Neuron (in vitro differentiated cells): ENCODE data around the gene STK11.

Experiments used
- H2AFZ ChIP-seq: one replicate; pipeline ENCODE4 v1.6.1; 2013; ENCODE audit warnings: low read depth, mild to moderate bottlenecking, inconsistent platforms, low read length, moderate library complexity
- H3K27me3 ChIP-seq: one replicate; pipeline ENCODE4 v1.6.1; 2013; ENCODE audit warnings: low read length; ENCODE audit not compliant: insufficient read depth
- H3K36me3 ChIP-seq: one replicate; pipeline ENCODE4 v1.6.1; 2013; ENCODE audit warnings: low read length; ENCODE audit not compliant: insufficient read depth
- H3K4me1 ChIP-seq: one replicate; pipeline ENCODE4 v1.6.1; 2013; ENCODE audit warnings: low read length; ENCODE audit not compliant: insufficient read depth
- H3K4me3 ChIP-seq: 2 replicates; pipeline ENCODE4 v1.5.1; 2013; ENCODE audit warnings: mild to moderate bottlenecking, low read length, moderate library complexity
- H3K9me3 ChIP-seq: one replicate; pipeline ENCODE4 v1.6.1; 2013; ENCODE audit warnings: low read length

The STK11 gene

DNA sequence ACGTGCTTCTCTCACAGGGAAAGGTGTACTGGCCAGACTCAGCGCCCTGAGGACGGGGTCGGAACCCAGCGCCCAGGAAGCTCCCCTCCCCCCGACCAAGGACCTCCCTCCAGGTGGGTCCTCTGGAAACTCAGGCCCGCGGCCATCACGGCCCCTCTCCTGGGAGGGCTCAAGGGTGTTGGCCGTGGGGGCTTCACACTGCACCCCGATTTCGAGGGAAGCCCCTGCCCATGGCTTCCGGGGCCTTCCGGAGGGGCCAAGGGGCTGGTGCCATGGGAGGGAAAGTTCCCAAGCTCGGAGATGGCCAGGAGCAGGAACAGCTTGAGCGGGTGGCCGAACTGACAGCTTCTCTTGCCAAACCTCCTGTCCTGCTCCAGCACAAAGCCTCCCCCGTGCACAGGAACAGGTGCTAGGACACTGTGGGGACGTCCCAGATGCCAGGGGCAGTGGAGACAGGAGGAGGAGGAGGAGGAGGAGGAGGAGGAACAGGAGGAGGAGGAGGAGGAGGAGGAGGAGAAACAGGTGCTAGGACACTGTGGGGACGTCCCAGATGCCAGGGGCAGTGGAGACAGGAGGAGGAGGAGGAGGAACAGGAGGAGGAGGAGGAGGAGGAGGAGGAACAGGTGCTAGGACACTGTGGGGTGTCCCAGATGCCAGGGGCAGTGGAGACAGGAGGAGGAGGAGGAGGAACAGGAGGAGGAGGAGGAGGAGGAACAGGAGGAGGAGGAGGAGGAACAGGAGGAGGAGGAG is 41.5 kb upstream of the STK11 start:
- H3K9me3 ChIP-seq = peaks cover 19% of the 10 kb centered on the region
- no peak overlapping the region for H2AFZ ChIP-seq
- H3K4me3 ChIP-seq = no peak overlapping the region
- peaks cover 3% of the 10 kb centered on the region for H3K36me3 ChIP-seq
- no peaks in the 10 kb centered on the region for H3K27me3 ChIP-seq
- H3K4me1 ChIP-seq = no peaks in the 10 kb centered on the region

DNA sequence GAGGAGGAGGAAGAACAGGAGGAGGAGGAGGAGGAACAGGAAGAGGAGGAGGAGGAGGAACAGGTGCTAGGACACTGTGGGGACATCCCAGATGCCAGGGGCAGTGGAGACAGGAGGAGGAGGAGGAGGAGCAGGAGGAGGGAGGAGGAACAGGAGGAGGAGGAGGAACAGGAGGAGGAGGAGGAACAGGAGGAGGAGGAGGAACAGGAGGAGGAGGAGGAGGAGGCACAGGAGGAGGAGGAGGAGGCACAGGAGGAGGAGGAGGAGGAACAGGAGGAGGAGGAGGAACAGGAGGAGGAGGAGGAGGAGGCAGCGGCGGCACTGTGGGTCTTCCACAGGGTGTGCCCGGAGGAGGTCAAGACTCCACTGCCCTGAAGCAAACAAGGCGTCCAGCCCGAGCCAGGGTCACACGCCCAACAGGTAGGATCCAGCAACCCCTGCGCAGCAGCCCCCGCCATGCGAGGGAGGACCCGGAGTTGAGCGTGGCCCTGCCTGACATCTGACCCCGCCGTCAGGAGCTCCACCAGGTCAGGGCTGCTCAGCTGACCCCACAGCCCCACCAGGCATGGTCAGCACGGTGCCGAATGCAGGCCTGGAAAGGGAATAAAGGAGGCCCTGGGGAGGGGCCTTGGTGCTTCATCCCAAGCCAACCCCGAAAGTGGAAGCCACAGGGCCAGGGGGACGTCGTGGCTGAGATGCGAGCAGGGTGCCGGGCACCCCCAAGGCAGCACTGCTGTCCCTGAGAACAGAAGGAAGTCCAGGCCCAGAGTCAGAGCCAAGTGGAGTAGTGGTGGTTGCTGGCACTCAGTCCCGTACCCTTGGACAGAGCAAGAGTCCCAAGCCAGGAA is 40.7 kb upstream of the STK11 start:
- H3K36me3 ChIP-seq = peaks cover 3% of the 10 kb centered on the region
- H3K27me3 ChIP-seq = no peaks in the 10 kb centered on the region

DNA sequence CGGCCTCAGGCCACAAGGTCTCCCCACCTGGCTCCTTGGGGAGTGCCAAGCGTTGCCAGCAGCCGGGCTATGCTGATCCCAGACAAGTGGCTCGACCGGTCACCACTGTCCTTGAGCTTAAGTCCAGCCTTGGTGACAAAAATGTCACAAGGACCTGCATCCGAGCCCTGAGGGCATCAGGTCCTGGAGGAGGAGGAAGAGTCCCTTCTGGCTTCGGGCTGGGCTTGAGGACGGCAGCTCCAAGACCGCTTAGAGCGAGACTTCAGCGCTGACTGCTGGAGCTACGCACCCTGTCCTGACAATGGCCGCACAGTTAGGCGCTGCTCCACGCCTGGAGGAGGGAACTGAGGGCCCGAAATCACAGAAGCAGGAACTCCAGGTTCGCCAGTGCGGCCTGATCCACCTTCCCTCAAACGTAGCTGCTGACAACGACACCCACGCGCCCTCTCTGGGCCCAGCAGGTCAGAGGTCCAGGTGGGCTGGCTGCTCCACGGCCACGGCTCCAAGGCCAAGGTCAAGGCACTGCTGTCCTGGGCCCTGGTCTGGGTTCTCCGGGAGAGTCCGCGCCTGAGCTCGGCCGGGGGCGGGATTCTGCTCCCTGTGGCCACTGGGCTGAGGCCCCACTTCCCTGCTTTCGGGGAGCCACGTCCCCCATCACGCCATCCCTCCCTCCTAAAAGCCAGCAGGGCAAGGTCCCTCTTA is 38.6 kb upstream of the STK11 start:
- H3K4me1 ChIP-seq = peaks cover 5% of the 10 kb centered on the region
- peaks cover 28% of the 10 kb centered on the region for H3K9me3 ChIP-seq
- no peak overlapping the region for H3K4me3 ChIP-seq
- no peak overlapping the region for H2AFZ ChIP-seq
- H3K36me3 ChIP-seq = peaks cover 3% of the 10 kb centered on the region
- no peaks in the 10 kb centered on the region for H3K27me3 ChIP-seq

More for the DNA sequence above, 40.7 kb upstream of the STK11 start:
- H3K4me1 ChIP-seq = no peaks in the 10 kb centered on the region
- H3K9me3 ChIP-seq = peaks cover 22% of the 10 kb centered on the region
- no peak overlapping the region for H3K4me3 ChIP-seq
- H2AFZ ChIP-seq = no peak overlapping the region

DNA sequence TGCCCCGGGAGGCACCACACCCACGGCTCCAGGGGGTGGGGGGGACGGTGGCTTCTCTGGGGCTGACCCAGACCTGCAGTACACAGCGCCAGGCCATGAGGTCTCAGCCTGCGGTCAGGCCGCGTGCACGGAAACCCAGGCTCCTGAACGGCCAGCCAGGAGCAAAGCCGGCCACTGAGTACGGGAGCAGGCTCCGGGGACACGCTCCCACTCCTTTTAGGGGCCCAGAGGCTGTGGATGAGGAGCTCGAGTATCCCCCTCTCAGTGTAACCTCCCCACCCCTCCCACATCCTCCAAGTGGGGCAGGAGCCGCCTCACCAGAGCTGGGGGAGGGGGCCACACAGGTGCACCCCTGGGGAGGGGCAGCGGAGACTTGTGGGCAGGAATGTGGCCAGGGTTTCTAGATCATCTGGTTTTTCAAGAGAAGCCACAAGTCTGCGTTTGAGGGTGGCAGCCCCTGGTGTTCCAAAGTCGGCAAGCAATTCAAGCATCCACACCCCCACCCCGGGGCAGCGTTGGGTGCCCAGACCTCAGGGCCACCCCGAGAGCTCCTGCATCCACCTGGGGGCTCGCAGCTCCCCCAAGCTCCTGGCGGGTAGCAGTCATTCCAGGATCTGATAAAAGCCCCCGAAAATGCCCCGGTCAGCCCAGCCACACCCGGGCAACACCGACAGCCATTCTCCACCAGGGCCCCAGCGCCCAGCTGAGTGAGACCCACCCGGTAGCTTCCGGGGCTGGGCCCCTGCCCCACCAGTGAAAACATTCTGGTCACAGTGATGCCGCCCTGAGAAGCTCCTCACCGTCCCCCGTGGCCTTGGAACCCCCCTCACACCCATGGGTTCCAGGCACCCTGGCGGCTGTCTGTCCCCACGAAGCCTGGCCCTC is 37.6 kb upstream of the STK11 start:
- peaks cover 28% of the 10 kb centered on the region for H3K9me3 ChIP-seq
- no peaks in the 10 kb centered on the region for H3K27me3 ChIP-seq
- no peak overlapping the region for H3K4me3 ChIP-seq
- H3K4me1 ChIP-seq = peaks cover 14% of the 10 kb centered on the region
- H2AFZ ChIP-seq = no peak overlapping the region
- H3K36me3 ChIP-seq = peaks cover 3% of the 10 kb centered on the region

DNA sequence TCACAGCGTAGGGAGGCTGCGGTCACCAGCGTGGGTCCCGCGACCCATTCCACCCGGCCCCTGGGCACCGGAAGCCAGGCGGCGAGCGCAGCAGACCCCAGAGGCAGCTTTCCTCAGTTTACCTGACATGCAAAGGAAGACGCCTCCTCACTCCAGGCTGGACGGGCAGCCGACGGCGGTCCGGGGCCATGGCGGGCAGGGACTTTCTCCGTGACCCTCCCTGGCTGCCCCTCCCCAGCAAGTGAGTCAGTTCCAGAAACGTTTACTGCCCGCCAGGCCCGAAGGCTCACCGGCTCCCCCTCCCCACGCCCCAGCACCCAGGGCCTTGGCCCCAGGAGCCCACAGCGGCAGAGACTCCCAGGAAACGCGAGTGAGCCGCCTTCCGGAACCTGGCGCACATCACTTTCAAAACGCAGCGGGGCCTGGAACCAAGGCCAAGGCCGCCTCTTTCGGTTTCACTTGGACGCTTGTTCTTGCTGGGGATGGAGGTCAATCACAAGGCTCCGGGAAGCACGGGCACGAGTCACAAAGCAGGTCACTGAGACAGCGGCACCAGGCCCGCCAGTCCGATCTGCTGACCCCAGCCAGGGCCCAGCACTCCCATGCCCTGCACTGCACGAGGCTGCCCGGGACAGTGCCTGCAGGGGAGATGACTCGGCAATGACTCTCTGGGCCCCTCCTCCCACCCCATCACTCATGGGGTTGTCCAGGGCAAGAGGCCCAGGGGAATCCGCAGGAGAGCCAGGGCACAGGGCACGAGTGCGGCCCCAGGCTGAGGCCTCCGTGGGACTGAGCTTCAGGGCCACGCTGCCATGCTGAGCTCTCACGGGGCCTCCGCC is 36.8 kb upstream of the STK11 start:
- Histone ChIP-seq H3K9me3 (peaks cover 28% of the 10 kb centered on the region), H3K4me3 (no peak overlapping the region), H3K36me3 (peaks cover 3% of the 10 kb centered on the region), H3K4me1 (peaks cover 18% of the 10 kb centered on the region), H3K27me3 (no peaks in the 10 kb centered on the region), H2AFZ (no peak overlapping the region)

DNA sequence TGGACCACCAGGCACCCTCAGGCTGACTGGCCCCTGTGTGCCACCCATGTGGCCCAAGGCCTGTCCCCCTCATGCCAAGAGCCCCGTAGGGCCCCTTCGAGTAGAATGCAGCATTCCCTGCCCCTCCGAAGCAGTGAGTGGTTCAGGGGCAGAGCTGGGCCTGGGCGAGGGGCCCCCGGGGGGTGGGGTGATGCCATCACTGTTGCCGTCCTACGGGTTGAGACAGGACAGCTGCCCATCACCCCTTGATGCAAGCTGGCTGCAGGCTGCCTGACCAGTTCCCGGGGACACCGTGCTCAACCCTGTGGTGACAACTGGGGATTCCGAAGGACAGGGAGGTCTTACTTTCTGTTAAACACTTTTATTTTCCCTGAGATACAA is 36.2 kb upstream of the STK11 start:
- Histone ChIP-seq H3K4me1 (peaks cover 18% of the 10 kb centered on the region), H3K27me3 (no peaks in the 10 kb centered on the region), H3K9me3 (peaks cover 28% of the 10 kb centered on the region), H3K4me3 (no peak overlapping the region), H3K36me3 (peaks cover 3% of the 10 kb centered on the region), H2AFZ (no peak overlapping the region)

DNA sequence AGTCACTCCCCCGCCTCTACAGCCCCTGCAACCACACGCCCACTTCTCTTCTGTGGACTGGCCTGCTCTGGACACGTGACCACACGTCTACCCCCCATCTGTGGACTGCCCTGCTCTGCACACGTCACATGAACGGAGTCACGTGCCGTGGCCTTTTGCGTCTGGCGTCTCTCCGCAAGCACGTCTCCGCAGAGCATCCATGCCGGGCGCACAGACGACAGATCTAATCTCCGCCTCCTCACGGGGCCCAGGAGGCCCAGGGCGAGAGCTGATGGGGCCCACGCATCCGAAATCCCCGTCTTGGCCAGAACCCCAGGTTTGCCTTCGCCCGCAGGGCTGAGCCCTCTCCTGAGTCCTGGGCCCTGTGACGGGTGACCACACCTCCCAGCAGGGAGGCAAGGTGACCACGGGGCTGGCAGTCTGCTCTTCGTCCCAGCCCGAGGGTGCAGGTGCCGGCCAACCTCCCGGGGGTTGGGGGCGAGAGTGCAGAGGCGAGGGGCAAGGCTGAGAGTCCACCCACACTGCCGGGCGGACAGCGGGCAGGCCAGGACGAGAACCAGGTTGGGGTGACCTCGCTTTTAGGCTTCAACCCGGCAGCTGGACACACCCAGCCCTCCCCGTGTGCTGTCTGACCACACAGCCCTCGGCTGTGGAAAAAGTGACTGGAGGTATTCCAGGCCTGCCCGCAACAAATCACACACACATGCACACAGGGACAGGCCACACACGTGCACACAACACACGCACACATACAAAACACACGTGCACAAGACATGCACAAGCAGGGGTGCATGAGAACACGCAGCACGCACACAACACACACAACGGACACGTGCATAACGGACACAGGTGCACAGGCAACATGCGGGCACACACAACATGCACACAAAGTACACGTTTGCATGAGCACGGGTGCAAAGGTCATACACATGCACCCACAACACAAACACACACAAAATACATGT is 35.4 kb upstream of the STK11 start:
- no peak overlapping the region for H3K4me3 ChIP-seq
- peaks cover 3% of the 10 kb centered on the region for H3K36me3 ChIP-seq
- no peak overlapping the region for H2AFZ ChIP-seq
- peaks cover 18% of the 10 kb centered on the region for H3K4me1 ChIP-seq
- H3K27me3 ChIP-seq = no peaks in the 10 kb centered on the region
- peaks cover 28% of the 10 kb centered on the region for H3K9me3 ChIP-seq

DNA sequence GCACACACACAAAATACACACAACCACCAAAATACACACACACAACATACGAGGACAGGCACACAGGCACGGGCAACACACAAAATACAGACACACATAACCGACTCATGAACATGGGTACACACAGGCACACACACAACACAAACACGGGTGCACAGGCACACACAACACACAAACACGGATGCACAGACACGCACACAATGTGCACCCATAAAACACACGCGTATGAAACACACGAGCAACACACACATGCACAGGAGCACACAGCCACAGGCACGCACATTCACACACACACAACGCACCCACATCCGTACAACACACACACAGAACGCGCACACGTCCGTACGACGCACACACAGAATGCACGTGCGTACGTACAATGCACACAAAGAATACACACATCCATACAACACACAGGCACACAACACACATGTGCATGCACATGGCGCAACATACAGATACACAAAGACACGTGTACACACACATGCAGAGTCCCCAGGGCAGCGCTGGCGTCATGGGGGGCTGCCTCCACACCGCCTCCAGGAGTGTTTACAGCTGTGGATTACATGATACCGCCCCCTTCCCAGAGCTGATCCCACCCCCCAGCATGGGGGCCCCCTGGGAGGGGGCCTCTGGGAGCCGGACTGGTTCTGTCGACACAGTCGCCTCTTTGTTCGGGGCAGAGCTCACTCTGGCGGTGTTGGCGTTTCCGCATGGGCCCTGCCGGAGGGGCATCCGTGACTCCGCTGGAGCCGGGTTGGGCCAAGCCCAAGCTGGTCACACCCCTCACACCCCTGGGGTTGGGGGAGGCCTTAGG is 34.4 kb upstream of the STK11 start:
- peaks cover 28% of the 10 kb centered on the region for H3K9me3 ChIP-seq
- no peak overlapping the region for H3K4me3 ChIP-seq
- H3K27me3 ChIP-seq = no peaks in the 10 kb centered on the region
- no peak overlapping the region for H2AFZ ChIP-seq
- peaks cover 3% of the 10 kb centered on the region for H3K36me3 ChIP-seq
- H3K4me1 ChIP-seq = peaks cover 18% of the 10 kb centered on the region

DNA sequence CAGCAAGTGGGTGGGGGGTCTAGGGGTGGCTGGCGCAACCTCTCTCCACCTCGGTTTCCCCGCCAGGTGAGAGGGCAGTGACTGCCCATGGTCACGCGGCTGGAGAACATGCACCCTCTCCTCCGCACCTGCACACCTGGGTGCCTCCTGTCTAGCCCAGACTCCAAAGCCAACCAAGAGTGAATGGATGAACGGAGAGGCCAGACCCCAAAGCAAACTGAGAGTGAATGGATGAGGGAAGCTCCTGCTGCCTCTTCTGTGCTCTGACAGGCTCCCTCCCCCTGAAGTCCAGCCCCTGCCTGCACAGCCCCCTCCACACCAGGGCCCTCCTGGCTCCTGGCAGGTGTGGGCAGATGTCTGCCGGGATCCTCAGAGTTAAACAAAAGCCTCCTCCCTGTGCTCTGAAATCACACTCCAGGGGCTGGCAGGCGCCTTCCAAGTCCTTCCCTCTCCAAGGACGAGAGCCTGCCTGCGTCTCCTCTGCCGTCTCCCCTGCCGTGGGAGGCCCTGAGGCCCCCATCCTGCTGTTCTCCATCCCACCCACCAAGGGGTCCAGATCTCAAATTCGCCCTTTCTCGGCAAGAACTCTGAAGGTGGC is 33.7 kb upstream of the STK11 start:
- no peaks in the 10 kb centered on the region for H3K27me3 ChIP-seq
- H3K4me3 ChIP-seq = peak overlapping the region; percentile 98

DNA sequence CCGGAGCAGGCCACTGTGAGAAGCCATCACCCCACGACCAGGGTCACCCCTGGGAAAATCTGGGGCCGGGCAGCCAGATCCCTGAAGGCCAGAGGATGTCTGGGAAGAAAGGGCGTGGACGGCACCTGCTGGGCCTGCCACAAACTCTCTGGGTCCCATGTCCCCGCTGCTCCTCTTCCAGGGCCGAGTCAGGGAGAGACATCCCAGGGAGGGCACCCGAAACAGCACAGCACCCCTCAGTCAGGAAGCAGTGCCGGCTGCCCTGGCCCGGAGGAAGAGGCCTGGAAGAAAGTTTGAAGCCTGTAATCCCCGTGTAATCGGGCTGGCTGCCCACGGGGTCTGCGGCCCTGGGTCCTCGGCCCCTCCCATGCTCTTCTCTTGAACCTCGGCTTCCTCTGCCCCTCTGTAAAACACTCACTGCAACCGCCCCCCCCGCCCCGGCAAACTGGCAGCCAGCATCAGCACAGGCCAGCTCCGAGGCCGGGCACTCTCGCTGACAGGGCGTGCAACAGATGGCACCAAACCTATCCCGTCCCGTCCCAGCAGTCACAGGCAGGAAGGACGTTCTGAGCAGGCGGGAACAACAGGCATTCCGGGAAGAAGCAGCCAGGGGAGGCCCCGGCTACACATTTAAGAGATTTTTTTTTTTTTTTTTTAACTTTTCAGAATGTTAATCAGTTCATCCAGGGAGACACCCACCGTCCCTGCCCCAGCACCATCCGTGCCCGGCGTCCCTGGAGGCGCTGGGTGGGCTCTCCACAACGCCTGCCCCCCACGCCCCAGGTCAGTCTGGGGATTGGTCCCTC is 33.0 kb upstream of the STK11 start:
- no peak overlapping the region for H2AFZ ChIP-seq
- H3K36me3 ChIP-seq = no peaks in the 10 kb centered on the region
- H3K4me1 ChIP-seq = peaks cover 18% of the 10 kb centered on the region
- H3K27me3 ChIP-seq = no peaks in the 10 kb centered on the region
- H3K4me3 ChIP-seq = peak overlapping the region; percentile 98
- H3K9me3 ChIP-seq = peaks cover 16% of the 10 kb centered on the region

More for the DNA sequence above, 33.7 kb upstream of the STK11 start:
- Histone ChIP-seq H3K4me1 (peaks cover 18% of the 10 kb centered on the region), H3K9me3 (peaks cover 22% of the 10 kb centered on the region), H2AFZ (no peak overlapping the region), H3K36me3 (peaks cover 3% of the 10 kb centered on the region)
